Fibroblast of lung (primary cell): ENCODE results near the gene KCNJ5. TPM values are rescaled to one million over a fixed set of nuclear protein-coding genes. Genes with fewer than 3 reads are reported as not detected.

ENCODE experiments used
- DNase-seq, 2 donors: peaks; one replicate each; pipeline versions ENCODE4 v3.0.0 to v3.0.0-alpha.2; 2010; ENCODE audit warnings: low read depth in 2 of 2
- H2AFZ ChIP-seq: 2 replicates; pipeline ENCODE4 v1.5.1; 2012; ENCODE audit warnings: low read length, control low read depth, inconsistent platforms
- H3K27ac ChIP-seq: 2 replicates; pipeline ENCODE4 v1.5.1; 2011; ENCODE audit warnings: low read length, control low read depth; ENCODE audit not compliant: insufficient read depth
- H3K27me3 ChIP-seq: 2 replicates; pipeline ENCODE4 v1.5.1; 2011; ENCODE audit warnings: mild to moderate bottlenecking, low read length; ENCODE audit not compliant: control insufficient read depth, insufficient read depth
- H3K36me3 ChIP-seq: 2 replicates; pipeline ENCODE4 v1.5.1; 2011; ENCODE audit warnings: low read length; ENCODE audit not compliant: control insufficient read depth, insufficient read depth
- H3K4me1 ChIP-seq: 2 replicates; pipeline ENCODE4 v1.5.1; 2011; ENCODE audit warnings: low read length; ENCODE audit not compliant: control insufficient read depth, insufficient read depth; ENCODE audit errors: extremely low read depth
- H3K4me2 ChIP-seq: 2 replicates; pipeline ENCODE4 v1.5.1; 2011; ENCODE audit warnings: low read length, control low read depth; ENCODE audit not compliant: insufficient read depth; ENCODE audit errors: extremely low read depth
- H3K4me3 ChIP-seq, 4 experiments: fragments of 200-600 bp in 1 of 4; sonication (generic) in 1 of 4; replicated peaks in 1 of 4; 2 replicates each; pipeline ENCODE4 v1.5.1; 2011 to 2016; ENCODE audit warnings: low read length in 4 of 4, low read depth in 3 of 4, mild to moderate bottlenecking in 3 of 4, control low read depth in 2 of 4, inconsistent platforms in 1 of 4, mixed read lengths in 1 of 4; ENCODE audit not compliant: insufficient read depth in 1 of 4; ENCODE audit errors: control extremely low read depth in 1 of 4
- H3K79me2 ChIP-seq: 2 replicates; pipeline ENCODE4 v1.5.1; 2012; ENCODE audit warnings: mild to moderate bottlenecking, low read length, inconsistent platforms; ENCODE audit not compliant: control insufficient read depth, insufficient read depth
- H3K9ac ChIP-seq: 2 replicates; pipeline ENCODE4 v1.5.1; 2011; ENCODE audit warnings: mild to moderate bottlenecking, low read length, control low read depth; ENCODE audit not compliant: insufficient read depth
- H3K9me3 ChIP-seq: 2 replicates; pipeline ENCODE4 v1.5.1; 2012; ENCODE audit warnings: low read depth, low read length; ENCODE audit not compliant: control insufficient read depth, insufficient read depth
- H4K20me1 ChIP-seq: 2 replicates; pipeline ENCODE4 v1.5.1; 2011; ENCODE audit warnings: low read length; ENCODE audit not compliant: control insufficient read depth, insufficient read depth; ENCODE audit errors: extremely low read depth
- EZH2 ChIP-seq: IDR thresholded peaks from 2 replicates; pipeline ENCODE4 v1.5.1; 2012; ENCODE audit warnings: low read length, control low read depth, mild to moderate bottlenecking; ENCODE audit errors: missing control alignments
- polyA plus RNA-seq, 2 donors: library from polyadenylated mRNA; depleted of rRNA in 1 of 2; stranded (reverse) in 1 of 2; unstranded in 1 of 2; fragments of >200 nt; gene quantifications; 2 replicates each; pipeline ENCODE4 v1.2.1, GENCODE V29; 2011 to 2012; ENCODE audit warnings: missing spikeins in 1 of 2
- total RNA-seq: library from RNA; depleted of rRNA; stranded (reverse); fragments of >200 nt; gene quantifications from 2 replicates; pipeline ENCODE4 v1.2.1, GENCODE V29; 2014
- TF ChIP-seq, protein P1 (sequence below), 2 donors: IDR thresholded peaks in 1 of 2; conservative IDR thresholded peaks in 1 of 2; 1 replicate in 1 of 2; 2 replicates in 1 of 2; pipeline ENCODE4 v1.5.1; 2011 to 2012; ENCODE audit warnings: low read length in 2 of 2, control low read depth in 1 of 2, inconsistent platforms in 1 of 2, low read depth in 1 of 2, mild to moderate bottlenecking in 1 of 2

The KCNJ5 gene
- total and polyA plus RNA-seq, 2 donors (not counting 1 experiment from before 2014, with no cell fraction given): 0.24 to 0.33 TPM

DNA sequence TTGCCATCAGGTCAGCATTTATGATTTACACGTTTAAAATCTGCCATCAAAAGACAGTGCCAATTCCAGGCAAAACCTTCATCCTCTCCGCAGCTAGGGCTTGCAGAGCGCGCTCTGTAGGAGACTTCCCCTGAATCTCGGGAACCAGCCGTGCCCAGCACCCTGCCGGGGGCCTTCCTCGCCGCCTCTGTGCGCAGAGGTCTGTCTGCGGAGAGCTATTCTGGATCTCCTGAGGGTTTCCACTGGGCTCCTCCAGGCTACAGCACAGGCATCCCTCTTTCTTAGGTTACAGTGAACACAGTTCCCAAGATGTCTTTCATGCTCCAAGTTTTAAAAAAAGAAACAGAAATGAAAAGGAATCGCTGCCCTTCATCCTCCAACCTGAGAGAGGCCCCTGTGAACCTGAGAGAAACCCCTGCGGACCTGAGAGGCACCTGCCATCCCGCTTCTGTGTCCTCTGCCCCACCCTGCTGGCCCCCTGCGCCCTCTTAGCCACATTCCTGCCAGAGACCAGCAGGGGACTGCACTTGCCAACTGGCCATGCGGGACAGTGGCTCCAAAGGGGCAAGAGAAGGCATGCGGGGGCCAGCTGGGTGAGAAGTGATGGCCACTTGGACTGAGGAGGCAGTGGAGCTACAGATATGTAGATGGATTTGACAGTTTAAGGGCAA lies 35.4 kb downstream of the KCNJ5 start:
- no peaks in the 10 kb centered on the region for H3K4me1 ChIP-seq
- H3K9me3 ChIP-seq: no peaks in the 10 kb centered on the region
- no peak overlapping the region for H3K4me3 ChIP-seq
- no peak for TF ChIP-seq EZH2
- TF ChIP-seq, protein P1, sequence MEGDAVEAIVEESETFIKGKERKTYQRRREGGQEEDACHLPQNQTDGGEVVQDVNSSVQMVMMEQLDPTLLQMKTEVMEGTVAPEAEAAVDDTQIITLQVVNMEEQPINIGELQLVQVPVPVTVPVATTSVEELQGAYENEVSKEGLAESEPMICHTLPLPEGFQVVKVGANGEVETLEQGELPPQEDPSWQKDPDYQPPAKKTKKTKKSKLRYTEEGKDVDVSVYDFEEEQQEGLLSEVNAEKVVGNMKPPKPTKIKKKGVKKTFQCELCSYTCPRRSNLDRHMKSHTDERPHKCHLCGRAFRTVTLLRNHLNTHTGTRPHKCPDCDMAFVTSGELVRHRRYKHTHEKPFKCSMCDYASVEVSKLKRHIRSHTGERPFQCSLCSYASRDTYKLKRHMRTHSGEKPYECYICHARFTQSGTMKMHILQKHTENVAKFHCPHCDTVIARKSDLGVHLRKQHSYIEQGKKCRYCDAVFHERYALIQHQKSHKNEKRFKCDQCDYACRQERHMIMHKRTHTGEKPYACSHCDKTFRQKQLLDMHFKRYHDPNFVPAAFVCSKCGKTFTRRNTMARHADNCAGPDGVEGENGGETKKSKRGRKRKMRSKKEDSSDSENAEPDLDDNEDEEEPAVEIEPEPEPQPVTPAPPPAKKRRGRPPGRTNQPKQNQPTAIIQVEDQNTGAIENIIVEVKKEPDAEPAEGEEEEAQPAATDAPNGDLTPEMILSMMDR (conservative IDR thresholded peaks at IDR 0.05 in 1 of 2, IDR thresholded peaks at IDR 0.05 in 1 of 2; ENCODE audit: low read depth in 1 of 2, low read length in 2 of 2): no peak
- H3K27ac ChIP-seq: no peak overlapping the region
- no peak for DNase-seq
- no peaks in the 10 kb centered on the region for H4K20me1 ChIP-seq
- H2AFZ ChIP-seq: no peak overlapping the region
- H3K4me2 ChIP-seq: no peak overlapping the region
- H3K79me2 ChIP-seq: no peaks in the 10 kb centered on the region
- H3K27me3 ChIP-seq: no peaks in the 10 kb centered on the region
- H3K9ac ChIP-seq: no peak overlapping the region
- no peaks in the 10 kb centered on the region for H3K36me3 ChIP-seq

DNA sequence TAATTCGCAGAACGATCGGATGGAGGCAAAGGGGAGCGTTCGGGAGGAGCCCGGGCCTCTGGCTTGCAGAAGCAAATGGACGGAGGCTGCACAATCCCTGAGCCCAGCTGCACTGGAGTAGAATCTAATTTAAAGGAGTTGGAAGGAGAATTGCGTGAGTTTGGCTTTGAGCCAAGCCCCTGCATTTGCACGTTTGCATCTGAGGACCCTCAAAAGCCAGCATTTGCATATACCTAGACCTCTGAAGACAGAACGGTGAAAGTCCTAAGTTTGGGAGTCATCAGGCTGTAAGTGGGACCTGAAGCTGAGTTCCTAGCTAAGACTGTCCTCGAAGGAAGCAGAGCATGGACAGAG lies 35.9 kb downstream of the KCNJ5 start:
- DNase-seq: no peak
- no peak overlapping the region for H3K27ac ChIP-seq
- no peak overlapping the region for H3K9ac ChIP-seq
- H3K4me3 ChIP-seq: no peak overlapping the region
- no peaks in the 10 kb centered on the region for H3K9me3 ChIP-seq
- H3K4me1 ChIP-seq: no peaks in the 10 kb centered on the region
- H3K36me3 ChIP-seq: no peaks in the 10 kb centered on the region
- H4K20me1 ChIP-seq: no peaks in the 10 kb centered on the region
- no peak overlapping the region for H2AFZ ChIP-seq
- no peaks in the 10 kb centered on the region for H3K79me2 ChIP-seq
- TF ChIP-seq, protein P1 (conservative IDR thresholded peaks at IDR 0.05 in 1 of 2, IDR thresholded peaks at IDR 0.05 in 1 of 2; ENCODE audit: low read depth in 1 of 2, low read length in 2 of 2): no peak
- no peak for TF ChIP-seq EZH2
- no peaks in the 10 kb centered on the region for H3K27me3 ChIP-seq
- no peak overlapping the region for H3K4me2 ChIP-seq

GRCh38 chr11:128927683-128928336 lies 36.7 kb downstream of the KCNJ5 start:
- no peaks in the 10 kb centered on the region for H3K79me2 ChIP-seq
- no peaks in the 10 kb centered on the region for H3K4me1 ChIP-seq
- H2AFZ ChIP-seq: no peak overlapping the region
- no peak overlapping the region for H3K9ac ChIP-seq
- H3K4me2 ChIP-seq: no peak overlapping the region
- no peaks in the 10 kb centered on the region for H4K20me1 ChIP-seq
- H3K36me3 ChIP-seq: no peaks in the 10 kb centered on the region
- DNase-seq: no peak
- no peak overlapping the region for H3K27ac ChIP-seq
- no peak for TF ChIP-seq EZH2
- TF ChIP-seq, protein P1 (conservative IDR thresholded peaks at IDR 0.05 in 1 of 2, IDR thresholded peaks at IDR 0.05 in 1 of 2; ENCODE audit: low read depth in 1 of 2, low read length in 2 of 2): no peak
- H3K4me3 ChIP-seq: no peak overlapping the region
- H3K9me3 ChIP-seq: no peaks in the 10 kb centered on the region
- no peaks in the 10 kb centered on the region for H3K27me3 ChIP-seq
